HCT116 (cell line): ENCODE measurements around the gene THADA. TPM values are rescaled to one million over a fixed set of nuclear protein-coding genes. Genes with fewer than 3 reads are reported as not detected.

Experiments
- ATAC-seq: fragments of 200-7000 bp; cut with Tn5 transposase; 2 replicates; pipeline ENCODE4 v1.9.1; 2020; ENCODE audit warnings: mild to moderate bottlenecking, moderate library complexity
- BruUV-seq: library from RNA; stranded (reverse); fragments of 400-500 nt; replicated peaks from 2 replicates; lab custom pipeline; 2021; lab: Mats Ljungman, UMichigan
- CTCF ChIA-PET: fragments of 300-600 bp; sonication (Branson Sonifier 250); formaldehyde crosslinking; loops from one replicate; lab custom pipeline; 2021; ENCODE audit warnings: antibody characterized with exemption; lab: Charles Lee
- POLR2A ChIA-PET: fragments of 300-600, 350-600 bp; sonication (Branson Sonifier 250); formaldehyde crosslinking; loops from one replicate; lab custom pipeline; 2021; ENCODE audit warnings: antibody characterized with exemption; lab: Charles Lee
- RAD21 ChIA-PET, 2 experiments: fragments of 300-600 bp; sonication (Branson Sonifier 250); formaldehyde crosslinking; loops; one replicate each; lab custom pipeline; 2023; ENCODE audit warnings: low total read pairs in 2 of 2; ENCODE audit not compliant: uncharacterized antibody in 2 of 2, unreplicated experiment in 2 of 2, low non-redundant PET in 1 of 2; lab: Charles Lee
- DNase-seq: peaks from one replicate; pipeline ENCODE4 v3.0.0-alpha.2; 2010; ENCODE audit warnings: low read depth, low spot score
- H2AFZ ChIP-seq: fragments of 200-600 bp; shearing (Covaris generic), sonication (generic); 2 replicates; pipeline ENCODE4 v1.6.1; 2017; ENCODE audit warnings: low read depth, mixed run types, mixed read lengths, antibody characterized with exemption, low read length; ENCODE audit not compliant: poor library complexity, severe bottlenecking
- H3K27ac ChIP-seq: 2 replicates; pipeline ENCODE4 v1.5.1; 2012; ENCODE audit warnings: low read depth, low read length
- H3K27me3 ChIP-seq: fragments of 200-600 bp; sonication (generic); 2 replicates; pipeline ENCODE4 v1.6.1; 2016; ENCODE audit warnings: mixed run types, low read length, mixed read lengths; ENCODE audit not compliant: insufficient read depth
- H3K36me3 ChIP-seq, 2 experiments: fragments of 200-500 bp in 1 of 2; fragments of 200-600 bp in 1 of 2; sonication (Bioruptor generic) in 1 of 2; sonication (generic) in 1 of 2; 2 replicates each; pipeline versions ENCODE4 v1.5.1 to v1.6.1; 2014 to 2016; ENCODE audit warnings: low read length in 2 of 2, inconsistent platforms in 1 of 2, mixed read lengths in 1 of 2, mixed run types in 1 of 2; ENCODE audit not compliant: insufficient read depth in 2 of 2, control insufficient read depth in 1 of 2
- H3K4me1 ChIP-seq, 2 experiments: fragments of 200-600 bp in 1 of 2; sonication (generic) in 1 of 2; 2 replicates each; pipeline versions ENCODE4 v1.5.1 to v1.6.1; 2012 to 2017; ENCODE audit warnings: low read length in 2 of 2, inconsistent platforms in 1 of 2, mild to moderate bottlenecking in 1 of 2, mixed read lengths in 1 of 2, mixed run types in 1 of 2, moderate library complexity in 1 of 2; ENCODE audit not compliant: insufficient read depth in 2 of 2, control insufficient read depth in 1 of 2
- H3K4me2 ChIP-seq: fragments of 200-600 bp; sonication (generic); 2 replicates; pipeline ENCODE4 v1.6.1; 2017; ENCODE audit warnings: mixed run types, low read length, mixed read lengths
- H3K4me3 ChIP-seq, 2 experiments: fragments of 200-600 bp in 1 of 2; sonication (generic) in 1 of 2; replicated peaks in 1 of 2; 2 replicates each; pipeline ENCODE4 v1.5.1; 2011 to 2016; ENCODE audit warnings: low read length in 2 of 2, control low read depth in 1 of 2, low read depth in 1 of 2, mild to moderate bottlenecking in 1 of 2, mixed read lengths in 1 of 2, mixed run types in 1 of 2
- H3K79me2 ChIP-seq: fragments of 200-600 bp; sonication (generic); 2 replicates; pipeline ENCODE4 v1.6.1; 2017; ENCODE audit warnings: mild to moderate bottlenecking, mixed run types, low read length, moderate library complexity, mixed read lengths; ENCODE audit not compliant: insufficient read depth
- H3K9ac ChIP-seq: fragments of 200-600 bp; sonication (generic); 2 replicates; pipeline ENCODE4 v1.6.1; 2016; ENCODE audit warnings: low read length, mixed read lengths
- H3K9me2 ChIP-seq: fragments of 200-600 bp; sonication (generic), shearing (Covaris generic); 2 replicates; pipeline ENCODE4 v1.6.1; 2017; ENCODE audit warnings: mixed run types, mild to moderate bottlenecking, moderate library complexity; ENCODE audit not compliant: insufficient read depth
- H3K9me3 ChIP-seq, 2 experiments: fragments of 200-500 bp in 1 of 2; fragments of 200-600 bp in 1 of 2; sonication (Bioruptor generic) in 1 of 2; sonication (generic) in 1 of 2; 2 replicates each; pipeline ENCODE4 v1.6.1; 2014 to 2017; ENCODE audit warnings: low read length in 2 of 2, mixed read lengths in 2 of 2, inconsistent platforms in 1 of 2, low read depth in 1 of 2, mild to moderate bottlenecking in 1 of 2, mixed run types in 1 of 2, moderate library complexity in 1 of 2; ENCODE audit not compliant: control insufficient read depth in 1 of 2, insufficient read depth in 1 of 2
- H4K20me1 ChIP-seq: fragments of 200-600 bp; sonication (generic), shearing (Covaris generic); 2 replicates; pipeline ENCODE4 v1.6.1; 2017; ENCODE audit warnings: mixed run types, mild to moderate bottlenecking, moderate library complexity; ENCODE audit not compliant: insufficient read depth
- EGR1 ChIP-seq: IDR thresholded peaks from 2 replicates; pipeline ENCODE4 v1.6.1; 2012; ENCODE audit warnings: low read depth
- ELF1 ChIP-seq: IDR thresholded peaks from 2 replicates; pipeline ENCODE4 v1.6.1; 2012; ENCODE audit warnings: low read depth, borderline replicate concordance
- FOSL1 ChIP-seq: IDR thresholded peaks from 2 replicates; pipeline ENCODE4 v1.6.1; 2012; ENCODE audit warnings: low read depth
- JUND ChIP-seq: IDR thresholded peaks from 2 replicates; pipeline ENCODE4 v1.6.1; 2012
- POLR2A ChIP-seq: IDR thresholded peaks from 2 replicates; pipeline ENCODE4 v1.7.0; 2011; ENCODE audit warnings: borderline replicate concordance; ENCODE audit not compliant: insufficient read depth, insufficient read length; ENCODE audit errors: extremely low read depth
- SRF ChIP-seq: IDR thresholded peaks from 2 replicates; pipeline ENCODE4 v1.6.1; 2012; ENCODE audit warnings: low read depth
- TCF7L2 ChIP-seq: IDR thresholded peaks from 2 replicates; pipeline ENCODE4 v1.7.0; 2011; ENCODE audit warnings: borderline replicate concordance, inconsistent platforms; ENCODE audit not compliant: insufficient read depth, insufficient read length; ENCODE audit errors: extremely low read depth
- YY1 ChIP-seq: IDR thresholded peaks from 2 replicates; pipeline ENCODE4 v1.6.1; 2011; ENCODE audit warnings: low read length, low read depth, moderate library complexity, mild to moderate bottlenecking; ENCODE audit not compliant: insufficient replicate concordance; ENCODE audit errors: extremely low read depth
- intact Hi-C: fragments of 100-400 bp; cut with micrococcal nuclease; formaldehyde crosslinking; loops from 2 replicates; pipeline ENCODE4 v1.10.0; 2022
- total RNA-seq: library from RNA; stranded (reverse); gene quantifications from one replicate; pipeline ENCODE4 v1.2.1, GENCODE V29; 2021; ENCODE audit not compliant: unreplicated experiment
- TF ChIP-seq, protein P1 (sequence below): IDR thresholded peaks from 2 replicates; pipeline ENCODE4 v1.6.1; 2011; ENCODE audit warnings: mild to moderate bottlenecking, low read length, moderate library complexity; ENCODE audit not compliant: insufficient replicate concordance; ENCODE audit errors: extremely low read depth

Gene THADA
- total RNA-seq, 1 experiment from 2014 or later, result 30.7 TPM

DNA sequence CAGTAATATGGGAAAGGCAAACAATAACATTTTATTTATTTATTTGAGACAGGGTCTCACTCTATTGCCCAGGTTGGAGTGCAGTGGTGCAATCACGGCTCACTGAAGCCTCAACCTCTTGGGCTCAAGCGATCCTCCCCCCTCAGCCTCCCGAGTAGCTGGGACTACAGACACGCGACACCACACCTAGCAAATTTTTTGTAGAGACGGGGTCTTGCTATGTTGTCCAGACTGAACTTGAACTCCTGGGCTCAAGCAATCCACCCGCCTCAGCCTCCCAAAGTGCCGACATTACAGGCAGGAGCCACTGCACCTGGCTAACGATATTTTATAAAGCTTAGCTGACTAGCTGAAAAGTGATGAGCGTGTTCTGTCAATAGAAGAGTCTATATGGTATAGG is 23.7 kb upstream of the THADA start:
- Histone ChIP-seq H3K27me3 (no peaks in the 10 kb centered on the region), H2AFZ (no peak overlapping the region), H3K36me3 (no peaks in the 10 kb centered on the region), H4K20me1 (no peaks in the 10 kb centered on the region), H3K9me3 (no peaks in the 10 kb centered on the region), H3K4me1 (no peaks in the 10 kb centered on the region), H3K4me2 (no peak overlapping the region), H3K9ac (no peak overlapping the region), H3K79me2 (no peaks in the 10 kb centered on the region), H3K27ac (no peak overlapping the region), H3K4me3 (no peak overlapping the region), H3K9me2 (no peaks in the 10 kb centered on the region)
- no TSS peak for BruUV-seq
- intact Hi-C loops, result loop anchor here (10.0 kb wide), 1 partner anchor 255 kb away; no protein-coding TSS in a partner anchor
- TF ChIP-seq, protein P1, sequence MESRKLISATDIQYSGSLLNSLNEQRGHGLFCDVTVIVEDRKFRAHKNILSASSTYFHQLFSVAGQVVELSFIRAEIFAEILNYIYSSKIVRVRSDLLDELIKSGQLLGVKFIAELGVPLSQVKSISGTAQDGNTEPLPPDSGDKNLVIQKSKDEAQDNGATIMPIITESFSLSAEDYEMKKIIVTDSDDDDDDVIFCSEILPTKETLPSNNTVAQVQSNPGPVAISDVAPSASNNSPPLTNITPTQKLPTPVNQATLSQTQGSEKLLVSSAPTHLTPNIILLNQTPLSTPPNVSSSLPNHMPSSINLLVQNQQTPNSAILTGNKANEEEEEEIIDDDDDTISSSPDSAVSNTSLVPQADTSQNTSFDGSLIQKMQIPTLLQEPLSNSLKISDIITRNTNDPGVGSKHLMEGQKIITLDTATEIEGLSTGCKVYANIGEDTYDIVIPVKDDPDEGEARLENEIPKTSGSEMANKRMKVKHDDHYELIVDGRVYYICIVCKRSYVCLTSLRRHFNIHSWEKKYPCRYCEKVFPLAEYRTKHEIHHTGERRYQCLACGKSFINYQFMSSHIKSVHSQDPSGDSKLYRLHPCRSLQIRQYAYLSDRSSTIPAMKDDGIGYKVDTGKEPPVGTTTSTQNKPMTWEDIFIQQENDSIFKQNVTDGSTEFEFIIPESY, result no peak
- TF ChIP-seq YY1 (no peak), POLR2A (no peak), ELF1 (no peak), EGR1 (no peak), SRF (no peak), FOSL1 (no peak), TCF7L2 (no peak), JUND (no peak)
- ChIA-PET RAD21 (no interaction called here), CTCF (no interaction called here), POLR2A (no interaction called here)
- ATAC-seq (no peak), DNase-seq (no peak)
